TTC549 (cell line): Measurements from ENCODE around the gene DUOX1.

Experiments
- FAIRE-seq: peaks from 2 replicates; lab custom pipeline; 2012; peaks lifted over from hg19 to GRCh38; lab: Jason Lieb, UNC

The DUOX1 gene

DNA sequence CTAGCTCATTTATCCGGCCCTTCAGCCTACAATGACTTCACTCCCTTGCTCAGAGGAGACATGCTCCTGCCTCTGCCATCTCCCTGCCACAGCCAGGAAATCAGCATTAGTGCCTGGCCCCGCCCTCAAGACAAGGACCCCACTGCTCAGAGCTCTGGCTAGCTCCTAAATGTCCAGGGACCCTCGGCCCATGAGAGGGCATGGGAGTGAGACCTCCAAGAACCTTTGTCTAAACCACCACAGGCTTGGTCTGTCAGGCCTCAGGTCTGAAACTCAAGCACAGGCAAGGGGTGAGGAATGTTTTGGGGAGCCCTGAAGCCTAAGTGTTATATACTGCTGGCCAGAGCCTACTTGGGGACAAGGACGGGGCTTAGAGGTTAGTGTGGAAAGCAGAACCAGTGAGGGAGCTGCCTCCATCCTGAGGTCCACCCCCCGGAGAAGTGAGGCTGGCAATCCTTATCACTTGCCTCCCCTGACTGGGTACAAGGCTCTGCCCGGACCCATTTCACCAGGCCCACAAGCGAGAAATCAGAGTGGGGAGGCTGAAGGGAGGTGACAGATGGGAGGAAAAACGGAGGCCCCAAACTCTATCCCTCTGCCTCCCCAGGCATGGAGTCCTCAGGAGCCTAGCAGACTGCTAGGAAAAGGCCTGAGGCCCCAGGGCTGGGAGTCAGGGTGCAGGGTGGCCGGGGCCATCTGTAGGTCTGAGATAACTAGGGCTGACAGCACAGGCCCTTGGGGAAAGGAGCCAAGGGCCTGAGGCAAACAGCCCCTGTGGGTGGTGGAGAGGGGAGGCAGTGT lies 39.2 kb downstream of the DUOX1 start:
- FAIRE-seq, result no peak

DNA sequence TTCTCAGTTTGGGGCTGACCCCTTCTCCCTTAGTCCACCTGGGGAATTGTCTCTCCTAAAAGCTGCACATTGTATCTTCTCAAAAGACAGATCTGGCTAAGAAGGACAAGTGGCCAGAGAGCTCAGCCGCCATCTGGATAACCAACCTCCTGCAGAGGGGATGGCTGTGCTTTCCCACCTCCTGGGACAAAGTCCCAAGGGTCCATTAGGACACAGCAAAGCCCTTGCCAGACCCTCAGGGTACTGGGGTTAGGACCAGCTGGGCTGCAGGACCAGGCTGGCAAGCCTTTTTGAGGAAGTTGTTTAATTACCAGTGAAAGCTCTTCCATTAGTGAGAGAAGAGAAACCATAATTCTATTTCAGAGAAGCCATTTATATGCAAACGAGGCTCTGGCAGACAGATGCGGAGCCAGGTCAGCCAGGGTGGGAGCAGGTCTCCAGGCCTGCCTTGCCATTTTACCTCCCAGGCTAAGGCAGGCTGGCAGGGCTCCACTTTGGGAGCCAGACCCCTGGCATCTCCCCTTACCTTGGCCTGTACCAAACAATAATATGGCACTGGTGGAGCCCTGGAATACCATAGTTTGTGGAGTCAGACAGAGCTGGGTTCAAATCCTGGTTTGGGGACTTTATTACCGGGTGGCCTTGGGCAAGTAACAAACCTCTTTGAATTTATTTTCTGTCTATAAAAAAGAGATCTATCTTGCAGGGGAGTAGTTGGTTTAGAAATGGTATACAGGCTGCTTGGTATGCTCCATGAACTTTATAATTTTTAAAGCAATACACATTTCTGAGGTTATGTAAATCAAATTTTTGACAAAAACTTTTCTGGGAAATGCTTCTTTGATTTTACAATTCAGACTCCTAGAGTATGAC lies 40.0 kb downstream of the DUOX1 start:
- no peak for FAIRE-seq

GRCh38 chr15:45171912-45172311 lies 42.1 kb downstream of the DUOX1 start:
- no peak for FAIRE-seq

DNA sequence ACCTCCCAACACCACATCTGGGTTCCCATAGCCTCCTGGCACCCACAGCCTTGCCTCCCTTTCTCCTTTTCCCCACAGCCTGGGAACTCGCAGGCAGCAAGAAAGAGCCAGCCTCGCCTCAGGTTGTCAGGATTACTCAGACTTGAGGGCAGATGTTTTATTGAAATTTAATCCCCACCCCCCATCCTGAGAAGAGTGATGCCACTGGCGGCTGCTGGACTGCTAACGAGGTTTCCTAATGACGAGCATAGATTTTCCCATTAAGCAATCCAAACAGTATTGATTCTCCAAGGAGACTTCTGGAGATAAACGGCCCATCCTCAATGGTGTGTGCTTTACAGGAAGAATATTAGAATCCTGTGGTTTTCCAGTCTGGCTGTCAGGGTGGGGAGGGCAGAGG lies 44.3 kb downstream of the DUOX1 start:
- no peak for FAIRE-seq

GRCh38 chr15:45174577-45174976 lies 44.8 kb downstream of the DUOX1 start:
- no peak for FAIRE-seq

GRCh38 chr15:45177285-45177684 lies 47.5 kb downstream of the DUOX1 start:
- FAIRE-seq, result no peak

- no peak for FAIRE-seq
These were observed 49.6 kb downstream of the DUOX1 start for GRCh38 chr15:45179221-45179985.

- FAIRE-seq, result no peak
These were observed 50.4 kb downstream of the DUOX1 start for GRCh38 chr15:45180201-45180600.

- FAIRE-seq, result no peak
These were observed 51.0 kb downstream of the DUOX1 start for GRCh38 chr15:45180648-45181436.

- FAIRE-seq, result no peak
These were observed 51.9 kb downstream of the DUOX1 start for GRCh38 chr15:45181491-45182285.

DNA sequence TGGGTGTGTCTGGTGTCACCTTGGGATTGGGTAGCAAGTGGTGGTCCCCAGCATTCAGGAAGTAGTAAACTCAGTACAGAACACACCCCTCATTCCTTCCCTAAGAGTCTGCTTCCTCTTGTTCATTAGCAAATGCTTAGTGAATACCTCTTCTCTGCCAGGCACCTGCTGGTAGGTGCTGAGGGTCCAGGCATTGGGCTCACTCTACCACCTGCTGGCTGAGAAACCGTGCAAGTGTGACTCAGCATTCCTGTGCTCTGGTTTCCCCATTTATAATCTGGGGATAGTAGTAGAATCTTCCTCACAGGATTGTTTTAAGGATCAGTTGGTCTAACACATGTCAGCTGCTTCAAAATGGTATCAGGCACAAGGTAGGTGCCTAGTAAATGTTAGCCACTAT lies 53.2 kb downstream of the DUOX1 start:
- no peak for FAIRE-seq

DNA sequence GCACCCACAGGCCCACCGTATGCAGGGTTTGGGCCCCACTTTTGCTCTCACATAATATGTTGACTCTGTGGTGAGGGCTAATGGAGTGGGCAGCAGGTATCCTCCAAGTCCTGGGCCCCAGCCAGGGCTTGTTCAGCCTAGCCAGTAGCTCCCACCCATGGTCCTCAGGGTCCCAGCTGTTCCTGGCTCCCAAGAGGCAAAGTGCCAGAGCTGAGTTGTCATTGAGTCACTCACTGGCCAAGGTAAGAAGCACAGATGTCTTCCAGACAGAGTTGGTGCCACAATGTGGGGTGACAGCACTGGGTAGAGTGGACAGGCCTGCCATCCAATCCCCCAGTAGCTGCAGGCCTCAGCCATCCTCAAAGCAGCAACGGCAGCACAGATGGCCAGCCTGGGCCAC lies 53.7 kb downstream of the DUOX1 start:
- FAIRE-seq, result no peak

DNA sequence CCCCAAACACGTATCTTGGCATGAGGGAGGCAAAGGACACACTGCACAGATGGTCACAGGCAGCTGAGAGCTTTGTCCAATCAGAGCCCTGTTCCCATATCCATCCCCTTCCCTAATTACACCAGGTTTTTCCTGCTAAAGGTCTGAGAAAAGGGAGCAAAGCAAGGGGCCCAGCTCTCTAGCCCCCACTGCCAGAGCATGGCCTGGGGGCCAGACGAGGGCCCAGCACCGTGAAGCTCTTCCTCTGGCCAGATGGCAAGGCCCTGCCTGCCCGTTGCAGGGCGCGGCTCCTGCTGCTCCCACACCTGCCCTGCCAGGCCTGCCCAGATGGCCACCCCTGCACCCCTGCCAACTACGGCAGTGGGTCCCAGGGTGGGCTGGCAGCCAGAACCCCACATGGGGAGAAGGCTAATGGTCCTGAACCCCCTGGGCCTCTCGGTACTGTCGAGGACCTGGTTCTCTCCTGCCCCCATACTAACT lies 54.8 kb downstream of the DUOX1 start:
- FAIRE-seq, result no peak

DNA sequence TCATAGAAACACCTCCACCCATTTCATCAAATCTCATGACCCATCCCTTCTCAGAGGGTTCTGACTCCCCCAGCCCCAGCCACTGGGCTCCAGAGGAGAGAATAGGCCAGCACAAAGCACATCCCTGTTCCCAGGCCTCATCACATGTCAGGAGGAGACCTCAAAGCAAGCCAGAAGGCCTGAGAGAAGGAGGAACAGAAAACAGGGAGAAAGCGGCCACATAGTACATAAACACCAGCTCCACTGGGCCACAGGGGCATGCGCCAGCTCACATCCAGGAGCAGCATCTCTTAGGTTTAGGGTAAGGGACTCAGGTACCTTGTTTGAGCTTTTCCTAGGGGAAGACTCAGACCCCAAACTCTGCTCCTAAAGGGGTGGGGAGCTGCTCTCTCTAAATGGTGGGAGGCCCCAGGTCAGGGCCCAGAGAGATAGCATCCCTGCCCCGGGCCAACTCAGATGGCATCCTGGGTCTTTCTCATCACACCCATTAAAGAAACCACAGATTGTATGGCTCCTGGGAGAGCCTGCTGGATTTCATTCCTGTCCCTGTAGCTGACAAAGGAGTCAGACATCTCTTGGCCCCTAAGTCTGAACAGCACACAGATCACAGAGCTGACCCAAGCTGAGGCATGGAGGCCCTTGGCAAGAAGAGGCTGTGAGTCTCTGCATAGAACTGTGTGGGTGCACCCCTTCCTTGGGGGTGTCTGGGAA lies 55.4 kb downstream of the DUOX1 start:
- no peak for FAIRE-seq

GRCh38 chr15:45185903-45186770 lies 56.3 kb downstream of the DUOX1 start:
- no peak for FAIRE-seq

DNA sequence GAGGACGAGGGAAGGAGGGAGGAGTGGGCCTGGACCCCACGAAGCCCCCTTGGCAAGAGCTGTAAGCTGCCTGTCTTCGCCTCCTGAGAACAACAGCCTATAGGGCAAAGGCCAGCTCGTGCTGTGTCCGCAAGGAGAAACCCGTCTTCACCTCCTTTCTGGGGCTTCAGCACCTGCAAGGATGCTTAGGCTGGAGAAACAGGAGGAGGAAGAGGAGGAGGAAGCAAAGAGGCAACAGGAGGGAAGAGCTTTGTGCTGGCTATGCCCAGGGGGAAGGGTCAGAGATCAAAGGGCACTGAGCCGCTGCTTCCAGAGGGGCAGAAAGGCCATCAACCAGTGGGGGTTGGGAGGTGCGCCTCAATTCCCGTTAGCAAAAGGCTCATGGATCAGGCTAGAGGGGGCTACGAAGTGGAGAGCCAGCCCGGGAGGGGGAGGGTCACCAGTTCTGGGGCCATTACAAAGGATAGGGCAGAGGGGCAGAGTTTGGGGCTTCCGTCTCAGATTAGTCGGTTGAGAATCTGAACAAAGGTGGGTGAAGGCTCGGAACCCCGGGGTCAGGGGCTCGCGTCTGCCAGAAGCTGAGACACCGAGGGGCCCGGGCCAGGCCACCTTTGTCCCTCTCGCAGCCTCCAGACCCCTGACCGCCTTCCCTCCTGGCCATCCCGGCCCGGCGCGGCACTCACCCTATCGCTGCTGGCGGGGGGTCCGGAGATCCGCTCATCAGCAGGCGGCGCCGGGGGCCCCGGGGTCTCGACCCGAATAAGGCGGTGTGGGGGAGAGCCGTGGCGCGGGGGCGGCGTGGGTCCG lies 57.2 kb downstream of the DUOX1 start:
- no peak for FAIRE-seq

DNA sequence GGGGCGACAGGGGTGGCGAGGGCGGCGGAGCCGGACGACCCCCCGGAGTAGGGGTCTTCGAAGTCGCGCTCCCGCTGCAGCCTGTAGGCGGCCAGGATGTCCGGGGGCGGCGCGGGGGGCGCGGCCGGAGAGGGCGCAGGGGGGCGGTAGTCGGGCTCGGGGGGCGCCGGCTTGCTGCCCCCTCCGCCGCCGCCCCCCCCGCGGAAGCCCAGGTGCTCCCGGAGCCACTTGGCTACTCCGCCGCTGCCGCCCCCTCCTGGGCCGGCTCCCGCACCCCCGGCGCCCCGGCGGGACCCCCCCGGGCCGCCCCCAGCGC lies 57.7 kb downstream of the DUOX1 start:
- no peak for FAIRE-seq
